ENCODE results near the gene KDM1B. TPM values are rescaled to one million over a fixed set of nuclear protein-coding genes. Genes with fewer than 3 reads are reported as not detected.
"Not testable (repeated sequence)": the region's sequence is repeated elsewhere in the genome, so short reads cannot be mapped to it uniquely, and the experiment has no call there.

The KDM1B gene
- total RNA-seq, 1 experiment from 2014 or later, result 11.0 TPM

GRCh38 chr6:18207949-18208348, 52.7 kb downstream of the KDM1B start:
- H3K4me3 ChIP-seq, result no peak overlapping the region
- H3K36me3 ChIP-seq, result no peaks in the 10 kb centered on the region
- no peaks in the 10 kb centered on the region for H3K9me3 ChIP-seq
- DNase-seq, result no peak
- H3K27me3 ChIP-seq, result no peaks in the 10 kb centered on the region

GRCh38 chr6:18208778-18209177, 53.6 kb downstream of the KDM1B start:
- H3K27me3 ChIP-seq, H3K9me3 ChIP-seq, H3K4me3 ChIP-seq, H3K36me3 ChIP-seq, DNase-seq: not testable (repeated sequence)

GRCh38 chr6:18209539-18210197, 54.4 kb downstream of the KDM1B start:
- DNase-seq, result no peak
- H3K4me3 ChIP-seq, result no peak overlapping the region

GRCh38 chr6:18210707-18211106, 55.5 kb downstream of the KDM1B start:
- no peaks in the 10 kb centered on the region for H3K27me3 ChIP-seq
- no peaks in the 10 kb centered on the region for H3K36me3 ChIP-seq
- H3K9me3 ChIP-seq, result no peaks in the 10 kb centered on the region
- no peak for DNase-seq
- no peak overlapping the region for H3K4me3 ChIP-seq

More at GRCh38 chr6:18209539-18210197, 54.4 kb downstream of the KDM1B start:
- no peaks in the 10 kb centered on the region for H3K27me3 ChIP-seq
- no peaks in the 10 kb centered on the region for H3K9me3 ChIP-seq
- no peaks in the 10 kb centered on the region for H3K36me3 ChIP-seq

- Histone ChIP-seq H3K4me3 (no peak overlapping the region), H3K27me3 (no peaks in the 10 kb centered on the region), H3K9me3 (no peaks in the 10 kb centered on the region), H3K36me3 (no peaks in the 10 kb centered on the region)
- DNase-seq, result no peak
Measured at GRCh38 chr6:18211338-18211737, 56.1 kb downstream of the KDM1B start.

- no peaks in the 10 kb centered on the region for H3K27me3 ChIP-seq
- no peak overlapping the region for H3K4me3 ChIP-seq
- H3K36me3 ChIP-seq, result no peaks in the 10 kb centered on the region
- H3K9me3 ChIP-seq, result no peaks in the 10 kb centered on the region
- DNase-seq, result no peak
Measured at GRCh38 chr6:18212231-18212630, 57.0 kb downstream of the KDM1B start.

- H3K27me3 ChIP-seq, result no peaks in the 10 kb centered on the region
- H3K9me3 ChIP-seq, result no peaks in the 10 kb centered on the region
- DNase-seq, result no peak
- H3K36me3 ChIP-seq, result no peaks in the 10 kb centered on the region
- H3K4me3 ChIP-seq, result no peak overlapping the region
Measured at GRCh38 chr6:18213439-18213838, 58.2 kb downstream of the KDM1B start.

GRCh38 chr6:18214003-18214402, 58.8 kb downstream of the KDM1B start:
- Histone ChIP-seq H3K9me3 (no peaks in the 10 kb centered on the region), H3K27me3 (no peaks in the 10 kb centered on the region), H3K4me3 (no peak overlapping the region), H3K36me3 (no peaks in the 10 kb centered on the region)
- no peak for DNase-seq

- no peaks in the 10 kb centered on the region for H3K36me3 ChIP-seq
- H3K4me3 ChIP-seq, result no peak overlapping the region
- no peaks in the 10 kb centered on the region for H3K27me3 ChIP-seq
- DNase-seq, result no peak
- no peaks in the 10 kb centered on the region for H3K9me3 ChIP-seq
Measured at GRCh38 chr6:18215436-18215835, 60.2 kb downstream of the KDM1B start.

- no peak overlapping the region for H3K4me3 ChIP-seq
- DNase-seq, result no peak
- H3K27me3 ChIP-seq, result no peaks in the 10 kb centered on the region
- no peaks in the 10 kb centered on the region for H3K36me3 ChIP-seq
- no peaks in the 10 kb centered on the region for H3K9me3 ChIP-seq
Measured at GRCh38 chr6:18216411-18216810, 61.2 kb downstream of the KDM1B start.

GRCh38 chr6:18218233-18218632, 63.0 kb downstream of the KDM1B start:
- Histone ChIP-seq H3K27me3 (no peaks in the 10 kb centered on the region), H3K4me3 (no peak overlapping the region), H3K36me3 (peaks cover 13% of the 10 kb centered on the region), H3K9me3 (no peaks in the 10 kb centered on the region)
- DNase-seq, result no peak

- Histone ChIP-seq H3K4me3 (no peak overlapping the region), H3K36me3 (peaks cover 26% of the 10 kb centered on the region), H3K27me3 (no peaks in the 10 kb centered on the region), H3K9me3 (no peaks in the 10 kb centered on the region)
- DNase-seq, result no peak
Measured at GRCh38 chr6:18219591-18219990, 64.4 kb downstream of the KDM1B start.

- Histone ChIP-seq H3K4me3 (no peak overlapping the region), H3K27me3 (no peaks in the 10 kb centered on the region), H3K36me3 (peaks cover 41% of the 10 kb centered on the region), H3K9me3 (no peaks in the 10 kb centered on the region)
- DNase-seq, result no peak
Measured at GRCh38 chr6:18221288-18221615, 66.0 kb downstream of the KDM1B start.

- H3K9me3 ChIP-seq, DNase-seq, H3K4me3 ChIP-seq, H3K27me3 ChIP-seq: not testable (repeated sequence)
- peaks cover 83% of the 10 kb centered on the region for H3K36me3 ChIP-seq
Measured at GRCh38 chr6:18226451-18227105, 71.4 kb downstream of the KDM1B start.

GRCh38 chr6:18227166-18227565, 71.9 kb downstream of the KDM1B start:
- H3K9me3 ChIP-seq, H3K27me3 ChIP-seq, DNase-seq, H3K4me3 ChIP-seq: not testable (repeated sequence)
- peaks cover 83% of the 10 kb centered on the region for H3K36me3 ChIP-seq

- H3K9me3 ChIP-seq, H3K4me3 ChIP-seq, DNase-seq, H3K27me3 ChIP-seq: not testable (repeated sequence)
- peaks cover 87% of the 10 kb centered on the region for H3K36me3 ChIP-seq
Measured at GRCh38 chr6:18228590-18228989, 73.4 kb downstream of the KDM1B start.

- DNase-seq, H3K4me3 ChIP-seq, H3K9me3 ChIP-seq, H3K27me3 ChIP-seq: not testable (repeated sequence)
- H3K36me3 ChIP-seq, result peaks cover 86% of the 10 kb centered on the region
Measured at GRCh38 chr6:18231856-18232255, 76.6 kb downstream of the KDM1B start.

- not testable (repeated sequence) for H3K9me3 ChIP-seq, H3K4me3 ChIP-seq, DNase-seq, H3K27me3 ChIP-seq
- H3K36me3 ChIP-seq, result peaks cover 88% of the 10 kb centered on the region
Measured at GRCh38 chr6:18233770-18234169, 78.5 kb downstream of the KDM1B start.
